GM12891 (cell line): Measurements from ENCODE around the gene FAM199X.

Experiments used
- POLR2A ChIP-seq: IDR thresholded peaks from 2 replicates; pipeline ENCODE4 v1.6.1; 2011; ENCODE audit warnings: low read depth, low read length, control low read depth
- POLR2AphosphoS5 ChIP-seq: IDR thresholded peaks from 2 replicates; pipeline ENCODE4 v1.6.1; 2011; ENCODE audit warnings: low read depth, low read length, control low read depth
- POU2F2 ChIP-seq: IDR thresholded peaks from 2 replicates; pipeline ENCODE4 v1.6.1; 2011; ENCODE audit warnings: low read depth, mild to moderate bottlenecking, control low read depth, low read length, moderate library complexity
- SPI1 ChIP-seq: IDR thresholded peaks from 2 replicates; pipeline ENCODE4 v1.6.1; 2011; ENCODE audit warnings: low read depth, low read length, control low read depth
- TAF1 ChIP-seq: IDR thresholded peaks from 2 replicates; pipeline ENCODE4 v1.6.1; 2011; ENCODE audit warnings: low read depth, low read length, control low read depth

- no peak for TF ChIP-seq POLR2AphosphoS5
- TF ChIP-seq TAF1, result no peak
- no peak for TF ChIP-seq POLR2A
- TF ChIP-seq SPI1, result no peak
- no peak for TF ChIP-seq POU2F2
These were observed 1.9 kb downstream of the FAM199X start for GRCh38 chrX:104168127-104168526.
